Karpas-422 (cell line): ENCODE measurements around the gene DBF4B. TPM values are rescaled to one million over a fixed set of nuclear protein-coding genes. Genes with fewer than 3 reads are reported as not detected.
"Not testable (repeated sequence)": the region's sequence is repeated elsewhere in the genome, so short reads cannot be mapped to it uniquely, and the experiment has no call there.

Experiments used
- DNase-seq: peaks from one replicate; pipeline ENCODE4 v3.0.0-alpha.2; 2015
- H2AFZ ChIP-seq: fragments of 200-600 bp; sonication (generic); 2 replicates; pipeline ENCODE4 v1.6.1; 2014; ENCODE audit warnings: antibody characterized with exemption, low read length, mixed read lengths
- H3K27ac ChIP-seq: fragments of 200-600 bp; sonication (generic); 2 replicates; pipeline ENCODE4 v1.5.1; 2014; ENCODE audit warnings: mild to moderate bottlenecking, low read length, moderate library complexity
- H3K27me3 ChIP-seq: fragments of 200-600 bp; sonication (generic); 2 replicates; pipeline ENCODE4 v1.6.1; 2014; ENCODE audit warnings: low read length, mixed read lengths
- H3K36me3 ChIP-seq: fragments of 200-600 bp; sonication (generic); 2 replicates; pipeline ENCODE4 v1.6.1; 2014; ENCODE audit warnings: low read length, mixed read lengths; ENCODE audit not compliant: insufficient read depth
- H3K4me1 ChIP-seq: fragments of 200-600 bp; sonication (generic); 2 replicates; pipeline ENCODE4 v1.6.1; 2014; ENCODE audit warnings: mild to moderate bottlenecking, low read length, mixed read lengths
- H3K4me2 ChIP-seq: fragments of 200-600 bp; sonication (generic); 2 replicates; pipeline ENCODE4 v1.6.1; 2014; ENCODE audit warnings: low read length, low read depth, mild to moderate bottlenecking; ENCODE audit not compliant: poor library complexity, severe bottlenecking
- H3K4me3 ChIP-seq: fragments of 200-600 bp; sonication (generic); 2 replicates; pipeline ENCODE4 v1.5.1; 2014; ENCODE audit warnings: mild to moderate bottlenecking, antibody characterized with exemption, low read length, mixed read lengths
- H3K79me2 ChIP-seq: fragments of 200-600 bp; sonication (generic); 2 replicates; pipeline ENCODE4 v1.6.1; 2014; ENCODE audit warnings: mild to moderate bottlenecking, low read length, mixed read lengths
- H3K9ac ChIP-seq: fragments of 200-600 bp; sonication (generic); 2 replicates; pipeline ENCODE4 v1.6.0; 2014; ENCODE audit warnings: low read length
- H3K9me2 ChIP-seq: fragments of 200-600 bp; sonication (generic), shearing (Covaris generic); replicated peaks from 2 replicates; pipeline ENCODE4 v1.6.0; 2014; ENCODE audit warnings: mild to moderate bottlenecking, low read length, moderate library complexity; ENCODE audit not compliant: insufficient read depth
- H3K9me3 ChIP-seq: fragments of 300-700, 200-600 bp; sonication (generic); 2 replicates; pipeline ENCODE4 v1.6.1; 2014; ENCODE audit warnings: low read length, mixed read lengths
- H4K20me1 ChIP-seq: fragments of 200-600 bp; sonication (generic); 2 replicates; pipeline ENCODE4 v1.6.1; 2014; ENCODE audit warnings: mild to moderate bottlenecking, antibody characterized with exemption, low read length, low read depth; ENCODE audit not compliant: insufficient read depth
- total RNA-seq: library from RNA; depleted of rRNA; stranded (reverse); fragments of >200 nt; shearing (Covaris generic); gene quantifications from 2 replicates; pipeline ENCODE4 v1.2.3, GENCODE V29; 2014; ENCODE audit warnings: low replicate concordance

The DBF4B gene
- total RNA-seq, 1 experiment from 2014 or later, result 11.6 TPM

DNA sequence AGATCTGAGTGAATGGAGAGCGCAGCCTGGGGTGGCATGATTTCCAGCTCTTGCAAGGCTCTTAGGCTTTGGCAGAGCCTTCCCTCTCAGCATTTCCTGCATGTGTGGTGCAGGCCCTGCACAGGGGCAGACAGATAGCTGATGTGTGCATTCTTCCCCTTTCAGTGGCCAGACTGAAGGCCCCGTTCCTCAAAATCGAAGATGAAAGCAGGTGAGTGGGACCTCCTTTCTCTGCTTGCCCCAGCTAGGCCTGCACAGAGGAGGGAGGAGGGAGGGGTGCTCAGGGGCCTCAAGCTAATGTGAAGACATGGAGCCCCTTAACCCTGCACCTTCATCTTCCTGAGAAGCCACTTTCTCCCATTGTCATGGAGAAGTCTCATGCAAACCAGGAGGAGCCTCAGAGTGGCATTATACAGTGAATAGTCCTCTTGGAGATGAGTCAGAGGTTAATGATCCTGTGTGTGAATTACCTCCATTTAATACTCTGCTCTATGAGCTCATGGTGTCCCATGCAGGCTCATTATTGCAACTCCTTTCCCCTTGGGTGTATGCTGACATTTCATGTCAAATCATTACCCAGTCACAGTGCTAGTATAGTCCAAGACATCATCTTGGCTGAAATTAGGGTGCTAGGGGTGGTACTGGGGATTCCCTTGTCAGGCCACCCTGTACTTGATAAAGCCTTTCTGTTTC is 29.9 kb downstream of the DBF4B start:
- no peak overlapping the region for H3K27ac ChIP-seq
- no peaks in the 10 kb centered on the region for H3K9me3 ChIP-seq
- no peaks in the 10 kb centered on the region for H3K79me2 ChIP-seq
- no peak overlapping the region for H3K4me2 ChIP-seq
- H3K9ac ChIP-seq, result no peak overlapping the region
- no peak overlapping the region for H2AFZ ChIP-seq
- no peak overlapping the region for H3K4me3 ChIP-seq
- peaks cover 6% of the 10 kb centered on the region; the same call in 1 of the 2 replicates for H3K36me3 ChIP-seq
- no peaks in the 10 kb centered on the region for H3K4me1 ChIP-seq
- no peak for DNase-seq
- no peaks in the 10 kb centered on the region for H3K9me2 ChIP-seq
- no peaks in the 10 kb centered on the region for H4K20me1 ChIP-seq
- no peaks in the 10 kb centered on the region for H3K27me3 ChIP-seq

DNA sequence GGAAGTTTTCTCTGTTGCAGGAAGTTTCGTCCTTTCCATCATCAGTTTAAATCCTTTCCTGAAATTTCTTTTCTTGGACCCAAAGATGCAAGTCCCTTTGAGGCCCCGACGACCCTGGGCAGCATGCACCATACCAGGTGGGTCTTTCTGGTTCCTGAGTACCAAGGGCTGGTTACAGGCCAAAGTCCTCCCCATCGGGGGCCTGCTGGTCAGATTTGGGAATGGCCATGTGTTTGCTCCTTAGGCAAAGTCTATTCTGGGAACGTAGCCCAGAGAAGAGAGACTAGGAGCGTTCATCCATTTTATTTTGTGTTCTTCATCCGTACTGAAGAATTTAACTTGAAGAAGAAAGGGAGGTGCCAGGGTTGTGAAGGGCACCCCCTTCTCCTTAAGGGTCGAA is 32.9 kb downstream of the DBF4B start:
- Histone ChIP-seq H3K4me2 (no peak overlapping the region), H4K20me1 (no peaks in the 10 kb centered on the region), H3K79me2 (no peaks in the 10 kb centered on the region), H3K9ac (no peak overlapping the region), H3K9me2 (no peaks in the 10 kb centered on the region), H3K9me3 (no peaks in the 10 kb centered on the region), H3K27ac (no peak overlapping the region), H2AFZ (no peak overlapping the region), H3K27me3 (no peaks in the 10 kb centered on the region), H3K4me1 (no peaks in the 10 kb centered on the region), H3K36me3 (no peaks in the 10 kb centered on the region), H3K4me3 (no peak overlapping the region)
- no peak for DNase-seq

DNA sequence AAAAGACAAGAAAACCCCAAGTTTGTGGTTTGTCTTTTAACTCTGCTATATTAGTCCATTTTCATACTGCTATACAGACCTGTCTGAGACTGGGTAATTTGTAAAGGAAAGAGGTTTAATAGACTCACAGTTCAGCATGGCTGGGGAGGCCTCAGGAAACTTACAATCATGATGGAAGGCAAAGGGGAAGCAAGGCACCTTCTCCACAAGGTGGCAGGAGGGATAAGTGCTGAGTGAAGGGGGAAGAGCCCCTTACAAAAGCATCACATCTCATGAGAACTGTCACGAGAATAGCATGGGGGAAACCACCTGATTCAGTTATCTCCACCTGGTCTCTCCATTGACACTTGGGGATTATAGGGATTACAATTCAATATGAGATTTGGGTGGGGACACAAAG is 36.8 kb downstream of the DBF4B start:
- H3K9ac ChIP-seq, result no peak overlapping the region
- H3K4me2 ChIP-seq, result no peak overlapping the region
- no peaks in the 10 kb centered on the region for H3K79me2 ChIP-seq
- H3K9me3 ChIP-seq, result no peaks in the 10 kb centered on the region
- no peak overlapping the region for H2AFZ ChIP-seq
- no peak overlapping the region for H3K4me3 ChIP-seq
- H3K27me3 ChIP-seq, result no peaks in the 10 kb centered on the region
- H3K27ac ChIP-seq, result no peak overlapping the region
- no peaks in the 10 kb centered on the region for H3K9me2 ChIP-seq
- DNase-seq, result no peak
- H4K20me1 ChIP-seq, result no peaks in the 10 kb centered on the region
- H3K36me3 ChIP-seq, result no peaks in the 10 kb centered on the region
- H3K4me1 ChIP-seq, result no peaks in the 10 kb centered on the region

DNA sequence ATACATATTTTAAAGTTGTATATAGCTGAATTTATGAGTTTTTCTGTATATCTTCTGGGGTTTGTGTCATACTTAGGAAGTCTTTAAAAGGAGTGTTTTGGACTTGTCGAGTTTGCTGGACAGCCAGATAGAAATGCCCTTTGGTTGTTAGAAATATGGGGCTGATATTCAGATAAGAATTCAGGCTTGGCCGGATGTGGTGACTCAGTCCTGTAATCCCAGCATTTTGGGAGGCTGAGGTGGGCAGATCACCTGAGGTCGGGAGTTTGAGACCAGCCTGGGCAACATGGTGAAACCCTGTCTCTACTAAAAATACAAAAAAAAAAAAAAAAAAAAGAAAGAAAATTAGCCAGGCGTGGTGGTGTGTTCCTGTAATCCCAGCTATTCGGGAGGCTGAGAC is 37.3 kb downstream of the DBF4B start:
- H3K36me3 ChIP-seq, DNase-seq, H3K4me2 ChIP-seq, H3K9me2 ChIP-seq, H3K4me3 ChIP-seq, H4K20me1 ChIP-seq, H2AFZ ChIP-seq, H3K4me1 ChIP-seq, H3K9me3 ChIP-seq, H3K27me3 ChIP-seq, H3K27ac ChIP-seq, H3K9ac ChIP-seq, H3K79me2 ChIP-seq: not testable (repeated sequence)

DNA sequence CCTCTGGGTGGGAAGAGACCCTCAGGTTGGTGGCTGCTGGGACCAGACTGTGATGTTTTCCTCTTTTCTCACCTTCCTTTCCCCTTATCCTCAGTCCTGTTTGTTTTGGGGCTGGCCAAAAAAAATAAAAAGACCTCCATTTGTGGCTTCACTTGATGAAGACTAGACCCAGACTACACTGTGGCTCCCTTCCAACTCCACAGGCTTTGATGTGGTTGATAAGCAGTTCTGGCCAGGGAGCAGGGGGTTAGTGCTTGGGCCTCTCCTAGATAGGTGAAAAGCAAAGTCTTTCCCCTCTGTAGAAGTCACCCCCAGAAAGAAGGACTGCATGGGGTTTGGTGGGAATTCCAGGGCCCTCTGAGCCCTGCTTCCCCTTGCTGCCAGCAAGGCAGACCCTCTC is 39.1 kb downstream of the DBF4B start:
- no peaks in the 10 kb centered on the region for H3K9me3 ChIP-seq
- H4K20me1 ChIP-seq, result no peaks in the 10 kb centered on the region
- no peak overlapping the region for H3K9ac ChIP-seq
- H3K27ac ChIP-seq, result no peak overlapping the region
- no peak overlapping the region for H3K4me2 ChIP-seq
- no peaks in the 10 kb centered on the region for H3K79me2 ChIP-seq
- no peaks in the 10 kb centered on the region for H3K9me2 ChIP-seq
- no peaks in the 10 kb centered on the region for H3K27me3 ChIP-seq
- H3K36me3 ChIP-seq, result no peaks in the 10 kb centered on the region
- H2AFZ ChIP-seq, result no peak overlapping the region
- DNase-seq, result no peak
- no peak overlapping the region for H3K4me3 ChIP-seq
- no peaks in the 10 kb centered on the region for H3K4me1 ChIP-seq

DNA sequence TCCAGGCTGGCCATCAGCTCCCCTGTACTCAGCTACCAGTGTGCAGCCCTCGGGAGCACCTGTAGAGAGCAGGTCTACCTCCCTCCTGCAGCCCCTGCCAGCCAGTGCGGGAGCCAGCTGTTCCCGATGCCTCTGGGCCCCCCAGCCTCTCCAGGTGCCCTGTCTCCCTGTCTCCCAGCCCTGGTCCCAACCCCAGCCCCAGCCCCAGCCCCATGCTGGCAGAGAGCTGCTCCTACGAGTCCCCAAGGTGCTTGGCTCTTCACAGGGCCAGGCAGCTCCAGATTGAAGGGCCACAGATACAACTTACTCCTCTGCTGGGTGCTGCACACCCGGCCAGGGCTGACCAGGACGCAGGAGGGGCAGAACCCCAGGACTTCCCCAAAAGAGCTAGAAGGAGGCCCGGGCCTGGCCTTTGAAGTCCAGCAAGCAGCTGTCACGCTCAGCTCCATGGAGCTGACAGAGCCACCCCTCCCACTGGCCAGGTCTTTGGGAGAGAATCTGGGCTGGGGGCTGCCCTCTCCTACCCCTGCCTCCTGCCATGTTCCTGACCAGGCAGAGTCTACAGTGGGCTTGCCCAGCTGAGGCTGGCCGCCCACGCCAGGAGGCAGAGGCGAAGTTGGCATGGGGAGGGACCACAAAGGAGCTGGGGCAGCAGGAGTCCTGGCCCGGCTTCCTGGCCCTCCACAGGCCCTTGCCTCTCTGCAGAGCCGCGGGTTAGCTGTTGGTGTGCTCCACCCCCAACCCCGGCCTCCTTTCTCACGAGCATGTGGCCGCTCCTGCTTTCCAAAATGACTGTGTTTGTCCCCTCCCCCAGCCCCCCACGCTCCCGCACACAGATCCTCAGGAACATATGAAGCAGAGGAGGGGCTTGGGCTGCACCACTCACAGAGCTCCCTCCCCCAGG is 40.9 kb downstream of the DBF4B start:
- Histone ChIP-seq H3K4me1 (no peaks in the 10 kb centered on the region), H3K4me3 (no peak overlapping the region), H2AFZ (no peak overlapping the region), H3K4me2 (no peak overlapping the region), H3K9me2 (no peaks in the 10 kb centered on the region), H3K27ac (no peak overlapping the region), H3K36me3 (no peaks in the 10 kb centered on the region), H3K9ac (no peak overlapping the region), H3K79me2 (no peaks in the 10 kb centered on the region), H3K27me3 (no peaks in the 10 kb centered on the region), H3K9me3 (no peaks in the 10 kb centered on the region), H4K20me1 (no peaks in the 10 kb centered on the region)
- DNase-seq, result no peak

DNA sequence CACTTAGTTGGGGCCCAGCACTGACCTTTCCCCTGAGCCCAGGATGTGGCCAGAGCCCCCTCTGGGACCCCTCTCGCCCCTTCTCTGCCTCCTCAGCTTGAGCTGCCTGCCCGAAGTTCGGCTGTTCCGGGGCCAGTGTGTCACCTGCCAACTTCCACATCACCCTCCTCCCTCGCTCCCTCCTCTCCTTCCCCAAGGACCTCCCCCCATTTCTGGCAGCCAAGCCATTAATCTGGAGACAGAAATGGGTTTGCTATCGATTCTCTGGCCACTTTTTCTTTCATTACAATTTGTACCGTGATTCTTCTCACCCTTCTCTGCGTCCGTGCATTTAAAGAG is 41.5 kb downstream of the DBF4B start:
- Histone ChIP-seq H3K27me3 (no peaks in the 10 kb centered on the region), H3K4me2 (no peak overlapping the region), H3K9ac (no peak overlapping the region), H3K9me3 (no peaks in the 10 kb centered on the region), H4K20me1 (no peaks in the 10 kb centered on the region), H3K36me3 (no peaks in the 10 kb centered on the region), H2AFZ (no peak overlapping the region), H3K4me3 (no peak overlapping the region), H3K27ac (no peak overlapping the region), H3K9me2 (no peaks in the 10 kb centered on the region), H3K79me2 (no peaks in the 10 kb centered on the region), H3K4me1 (no peaks in the 10 kb centered on the region)
- no peak for DNase-seq

DNA sequence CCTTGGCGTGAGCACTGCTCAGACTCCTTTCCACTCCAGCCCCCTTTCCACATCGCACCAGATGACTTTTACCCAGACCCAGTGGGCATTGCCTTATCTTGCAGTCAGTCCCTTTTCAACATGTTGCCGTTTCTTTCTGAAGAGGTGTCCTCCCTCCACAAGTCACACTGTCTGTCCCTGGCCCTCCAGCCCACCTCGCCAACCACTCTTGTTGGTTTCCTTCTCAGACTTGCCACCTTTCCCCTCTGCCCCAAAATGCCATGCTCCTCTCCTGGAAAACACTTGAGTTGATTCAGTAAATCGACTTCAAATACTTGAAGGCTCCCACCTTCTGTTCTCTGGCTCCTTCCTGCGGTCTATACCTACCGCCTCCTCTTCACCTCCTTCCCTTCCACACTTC is 42.9 kb downstream of the DBF4B start:
- no peaks in the 10 kb centered on the region for H3K4me1 ChIP-seq
- H4K20me1 ChIP-seq, result no peaks in the 10 kb centered on the region

More for the DNA sequence above, 42.9 kb downstream of the DBF4B start:
- Histone ChIP-seq H3K4me2 (no peak overlapping the region), H3K9me3 (no peaks in the 10 kb centered on the region), H3K4me3 (no peak overlapping the region), H3K27ac (no peak overlapping the region), H3K27me3 (no peaks in the 10 kb centered on the region), H3K9ac (no peak overlapping the region), H3K9me2 (no peaks in the 10 kb centered on the region), H3K79me2 (no peaks in the 10 kb centered on the region), H3K36me3 (no peaks in the 10 kb centered on the region), H2AFZ (no peak overlapping the region)
- DNase-seq, result no peak
